HCT116 (cell line): ENCODE measurements around the gene LTBP1. TPM values are rescaled to one million over a fixed set of nuclear protein-coding genes. Genes with fewer than 3 reads are reported as not detected.

Source experiments
- ATAC-seq: fragments of 200-7000 bp; cut with Tn5 transposase; 2 replicates; pipeline ENCODE4 v1.9.1; 2020; ENCODE audit warnings: mild to moderate bottlenecking, moderate library complexity
- BruUV-seq: library from RNA; stranded (reverse); fragments of 400-500 nt; replicated peaks from 2 replicates; lab custom pipeline; 2021; lab: Mats Ljungman, UMichigan
- CTCF ChIA-PET: fragments of 300-600 bp; sonication (Branson Sonifier 250); formaldehyde crosslinking; loops from one replicate; lab custom pipeline; 2021; ENCODE audit warnings: antibody characterized with exemption; lab: Charles Lee
- POLR2A ChIA-PET: fragments of 300-600, 350-600 bp; sonication (Branson Sonifier 250); formaldehyde crosslinking; loops from one replicate; lab custom pipeline; 2021; ENCODE audit warnings: antibody characterized with exemption; lab: Charles Lee
- RAD21 ChIA-PET, 2 experiments: fragments of 300-600 bp; sonication (Branson Sonifier 250); formaldehyde crosslinking; loops; one replicate each; lab custom pipeline; 2023; ENCODE audit warnings: low total read pairs in 2 of 2; ENCODE audit not compliant: uncharacterized antibody in 2 of 2, unreplicated experiment in 2 of 2, low non-redundant PET in 1 of 2; lab: Charles Lee
- DNase-seq: peaks from one replicate; pipeline ENCODE4 v3.0.0-alpha.2; 2010; ENCODE audit warnings: low read depth, low spot score
- H2AFZ ChIP-seq: fragments of 200-600 bp; shearing (Covaris generic), sonication (generic); 2 replicates; pipeline ENCODE4 v1.6.1; 2017; ENCODE audit warnings: low read depth, mixed run types, mixed read lengths, antibody characterized with exemption, low read length; ENCODE audit not compliant: poor library complexity, severe bottlenecking
- H3K27ac ChIP-seq: 2 replicates; pipeline ENCODE4 v1.5.1; 2012; ENCODE audit warnings: low read depth, low read length
- H3K27me3 ChIP-seq: fragments of 200-600 bp; sonication (generic); 2 replicates; pipeline ENCODE4 v1.6.1; 2016; ENCODE audit warnings: mixed run types, low read length, mixed read lengths; ENCODE audit not compliant: insufficient read depth
- H3K36me3 ChIP-seq, 2 experiments: fragments of 200-500 bp in 1 of 2; fragments of 200-600 bp in 1 of 2; sonication (Bioruptor generic) in 1 of 2; sonication (generic) in 1 of 2; 2 replicates each; pipeline versions ENCODE4 v1.5.1 to v1.6.1; 2014 to 2016; ENCODE audit warnings: low read length in 2 of 2, inconsistent platforms in 1 of 2, mixed read lengths in 1 of 2, mixed run types in 1 of 2; ENCODE audit not compliant: insufficient read depth in 2 of 2, control insufficient read depth in 1 of 2
- H3K4me1 ChIP-seq, 2 experiments: fragments of 200-600 bp in 1 of 2; sonication (generic) in 1 of 2; 2 replicates each; pipeline versions ENCODE4 v1.5.1 to v1.6.1; 2012 to 2017; ENCODE audit warnings: low read length in 2 of 2, inconsistent platforms in 1 of 2, mild to moderate bottlenecking in 1 of 2, mixed read lengths in 1 of 2, mixed run types in 1 of 2, moderate library complexity in 1 of 2; ENCODE audit not compliant: insufficient read depth in 2 of 2, control insufficient read depth in 1 of 2
- H3K4me2 ChIP-seq: fragments of 200-600 bp; sonication (generic); 2 replicates; pipeline ENCODE4 v1.6.1; 2017; ENCODE audit warnings: mixed run types, low read length, mixed read lengths
- H3K4me3 ChIP-seq, 2 experiments: fragments of 200-600 bp in 1 of 2; sonication (generic) in 1 of 2; replicated peaks in 1 of 2; 2 replicates each; pipeline ENCODE4 v1.5.1; 2011 to 2016; ENCODE audit warnings: low read length in 2 of 2, control low read depth in 1 of 2, low read depth in 1 of 2, mild to moderate bottlenecking in 1 of 2, mixed read lengths in 1 of 2, mixed run types in 1 of 2
- H3K79me2 ChIP-seq: fragments of 200-600 bp; sonication (generic); 2 replicates; pipeline ENCODE4 v1.6.1; 2017; ENCODE audit warnings: mild to moderate bottlenecking, mixed run types, low read length, moderate library complexity, mixed read lengths; ENCODE audit not compliant: insufficient read depth
- H3K9ac ChIP-seq: fragments of 200-600 bp; sonication (generic); 2 replicates; pipeline ENCODE4 v1.6.1; 2016; ENCODE audit warnings: low read length, mixed read lengths
- H3K9me2 ChIP-seq: fragments of 200-600 bp; sonication (generic), shearing (Covaris generic); 2 replicates; pipeline ENCODE4 v1.6.1; 2017; ENCODE audit warnings: mixed run types, mild to moderate bottlenecking, moderate library complexity; ENCODE audit not compliant: insufficient read depth
- H3K9me3 ChIP-seq, 2 experiments: fragments of 200-500 bp in 1 of 2; fragments of 200-600 bp in 1 of 2; sonication (Bioruptor generic) in 1 of 2; sonication (generic) in 1 of 2; 2 replicates each; pipeline ENCODE4 v1.6.1; 2014 to 2017; ENCODE audit warnings: low read length in 2 of 2, mixed read lengths in 2 of 2, inconsistent platforms in 1 of 2, low read depth in 1 of 2, mild to moderate bottlenecking in 1 of 2, mixed run types in 1 of 2, moderate library complexity in 1 of 2; ENCODE audit not compliant: control insufficient read depth in 1 of 2, insufficient read depth in 1 of 2
- H4K20me1 ChIP-seq: fragments of 200-600 bp; sonication (generic), shearing (Covaris generic); 2 replicates; pipeline ENCODE4 v1.6.1; 2017; ENCODE audit warnings: mixed run types, mild to moderate bottlenecking, moderate library complexity; ENCODE audit not compliant: insufficient read depth
- CBX3 ChIP-seq: IDR thresholded peaks from 2 replicates; pipeline ENCODE4 v1.6.1; 2012; ENCODE audit warnings: low read depth
- EGR1 ChIP-seq: IDR thresholded peaks from 2 replicates; pipeline ENCODE4 v1.6.1; 2012; ENCODE audit warnings: low read depth
- ELF1 ChIP-seq: IDR thresholded peaks from 2 replicates; pipeline ENCODE4 v1.6.1; 2012; ENCODE audit warnings: low read depth, borderline replicate concordance
- EZH2phosphoT487 ChIP-seq: fragments of 200-600 bp; IDR thresholded peaks from 2 replicates; pipeline ENCODE4 v1.6.1; 2018; ENCODE audit warnings: antibody characterized with exemption, borderline replicate concordance
- JUND ChIP-seq: IDR thresholded peaks from 2 replicates; pipeline ENCODE4 v1.6.1; 2012
- POLR2AphosphoS5 ChIP-seq: IDR thresholded peaks from 2 replicates; pipeline ENCODE4 v1.6.1; 2011; ENCODE audit warnings: mild to moderate bottlenecking, low read depth, low read length, moderate library complexity
- RAD21 ChIP-seq: IDR thresholded peaks from 2 replicates; pipeline ENCODE4 v1.6.1; 2012; ENCODE audit warnings: low read depth, mild to moderate bottlenecking
- SIN3A ChIP-seq: IDR thresholded peaks from 2 replicates; pipeline ENCODE4 v1.6.1; 2012; ENCODE audit warnings: low read depth
- SP1 ChIP-seq: IDR thresholded peaks from 2 replicates; pipeline ENCODE4 v1.6.1; 2012; ENCODE audit warnings: low read depth
- TCF7L2 ChIP-seq: IDR thresholded peaks from 2 replicates; pipeline ENCODE4 v1.7.0; 2011; ENCODE audit warnings: borderline replicate concordance, inconsistent platforms; ENCODE audit not compliant: insufficient read depth, insufficient read length; ENCODE audit errors: extremely low read depth
- YY1 ChIP-seq: IDR thresholded peaks from 2 replicates; pipeline ENCODE4 v1.6.1; 2011; ENCODE audit warnings: low read length, low read depth, moderate library complexity, mild to moderate bottlenecking; ENCODE audit not compliant: insufficient replicate concordance; ENCODE audit errors: extremely low read depth
- ZFX ChIP-seq: fragments of 450-650 bp; IDR thresholded peaks from 2 replicates; pipeline ENCODE4 v1.6.1; 2017
- intact Hi-C: fragments of 100-400 bp; cut with micrococcal nuclease; formaldehyde crosslinking; loops from 2 replicates; pipeline ENCODE4 v1.10.0; 2022
- total RNA-seq: library from RNA; stranded (reverse); gene quantifications from one replicate; pipeline ENCODE4 v1.2.1, GENCODE V29; 2021; ENCODE audit not compliant: unreplicated experiment
- TF ChIP-seq, protein P1 (sequence below): IDR thresholded peaks from 2 replicates; pipeline ENCODE4 v1.6.1; 2012
- TF ChIP-seq, protein P2 (sequence below): IDR thresholded peaks from 2 replicates; pipeline ENCODE4 v1.6.1; 2012; ENCODE audit warnings: low read depth
- TF ChIP-seq, protein P3 (sequence below): IDR thresholded peaks from 2 replicates; pipeline ENCODE4 v1.6.1; 2012
- TF ChIP-seq, protein P4 (sequence below): IDR thresholded peaks from 2 replicates; pipeline ENCODE4 v1.6.1; 2011; ENCODE audit warnings: mild to moderate bottlenecking, low read length, moderate library complexity; ENCODE audit not compliant: insufficient replicate concordance; ENCODE audit errors: extremely low read depth

The LTBP1 gene
- total RNA-seq, 1 experiment from 2014 or later = 5.1 TPM

DNA sequence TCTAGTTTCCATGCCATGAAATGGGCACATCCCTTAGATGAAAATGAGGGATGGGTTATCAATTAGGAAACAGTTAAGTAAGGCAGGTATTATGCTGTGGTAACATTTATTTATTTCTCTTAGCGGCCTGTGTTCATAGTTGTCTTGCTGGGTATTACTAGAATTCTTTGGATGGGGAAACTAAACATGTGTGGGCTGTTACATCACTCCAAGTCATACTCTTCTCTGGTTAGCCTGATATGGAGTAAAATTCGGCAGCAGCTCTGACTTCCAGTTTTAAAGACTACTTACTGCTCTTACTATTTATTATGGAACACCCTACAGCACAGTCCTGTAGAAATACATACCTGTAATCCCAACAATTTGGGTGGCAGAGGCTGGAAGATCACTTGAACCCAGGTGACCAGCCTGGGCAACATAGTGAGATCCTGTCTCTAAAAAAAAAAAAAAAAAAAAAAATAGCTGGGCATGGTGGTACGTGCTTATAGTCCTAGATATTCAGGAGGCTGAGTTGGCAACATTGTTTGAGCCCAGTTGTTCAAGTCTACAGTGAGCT, 496.6 kb downstream of the LTBP1 start (continued):
- TF ChIP-seq, protein P1, sequence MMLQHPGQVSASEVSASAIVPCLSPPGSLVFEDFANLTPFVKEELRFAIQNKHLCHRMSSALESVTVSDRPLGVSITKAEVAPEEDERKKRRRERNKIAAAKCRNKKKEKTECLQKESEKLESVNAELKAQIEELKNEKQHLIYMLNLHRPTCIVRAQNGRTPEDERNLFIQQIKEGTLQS = no peak
- TF ChIP-seq, protein P2, sequence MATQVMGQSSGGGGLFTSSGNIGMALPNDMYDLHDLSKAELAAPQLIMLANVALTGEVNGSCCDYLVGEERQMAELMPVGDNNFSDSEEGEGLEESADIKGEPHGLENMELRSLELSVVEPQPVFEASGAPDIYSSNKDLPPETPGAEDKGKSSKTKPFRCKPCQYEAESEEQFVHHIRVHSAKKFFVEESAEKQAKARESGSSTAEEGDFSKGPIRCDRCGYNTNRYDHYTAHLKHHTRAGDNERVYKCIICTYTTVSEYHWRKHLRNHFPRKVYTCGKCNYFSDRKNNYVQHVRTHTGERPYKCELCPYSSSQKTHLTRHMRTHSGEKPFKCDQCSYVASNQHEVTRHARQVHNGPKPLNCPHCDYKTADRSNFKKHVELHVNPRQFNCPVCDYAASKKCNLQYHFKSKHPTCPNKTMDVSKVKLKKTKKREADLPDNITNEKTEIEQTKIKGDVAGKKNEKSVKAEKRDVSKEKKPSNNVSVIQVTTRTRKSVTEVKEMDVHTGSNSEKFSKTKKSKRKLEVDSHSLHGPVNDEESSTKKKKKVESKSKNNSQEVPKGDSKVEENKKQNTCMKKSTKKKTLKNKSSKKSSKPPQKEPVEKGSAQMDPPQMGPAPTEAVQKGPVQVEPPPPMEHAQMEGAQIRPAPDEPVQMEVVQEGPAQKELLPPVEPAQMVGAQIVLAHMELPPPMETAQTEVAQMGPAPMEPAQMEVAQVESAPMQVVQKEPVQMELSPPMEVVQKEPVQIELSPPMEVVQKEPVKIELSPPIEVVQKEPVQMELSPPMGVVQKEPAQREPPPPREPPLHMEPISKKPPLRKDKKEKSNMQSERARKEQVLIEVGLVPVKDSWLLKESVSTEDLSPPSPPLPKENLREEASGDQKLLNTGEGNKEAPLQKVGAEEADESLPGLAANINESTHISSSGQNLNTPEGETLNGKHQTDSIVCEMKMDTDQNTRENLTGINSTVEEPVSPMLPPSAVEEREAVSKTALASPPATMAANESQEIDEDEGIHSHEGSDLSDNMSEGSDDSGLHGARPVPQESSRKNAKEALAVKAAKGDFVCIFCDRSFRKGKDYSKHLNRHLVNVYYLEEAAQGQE = no peak
- no peak for TF ChIP-seq ZFX

DNA sequence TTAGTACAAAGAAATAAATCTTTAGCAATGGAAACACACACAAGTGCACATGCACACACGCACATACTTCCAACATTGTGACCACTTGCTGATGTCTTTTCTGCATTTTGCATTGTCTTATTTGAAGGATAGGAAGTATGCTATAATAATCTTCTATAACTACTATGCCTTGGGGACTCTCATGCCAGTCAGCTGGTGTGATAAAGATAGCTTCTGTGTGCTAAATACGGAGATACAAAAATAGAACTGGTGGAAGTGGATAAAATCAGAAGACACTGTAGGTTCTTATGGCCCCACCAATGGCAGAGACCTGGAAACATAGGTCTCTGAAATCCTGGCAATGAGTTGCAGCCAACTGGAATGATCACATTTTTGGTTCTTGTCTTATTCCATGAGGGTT, 498.2 kb downstream of the LTBP1 start:
- no peak for DNase-seq
- Histone ChIP-seq H3K27ac (no peak overlapping the region), H3K4me2 (no peak overlapping the region), H3K4me3 (no peak overlapping the region), H3K9me3 (no peaks in the 10 kb centered on the region), H3K9me2 (no peaks in the 10 kb centered on the region), H3K4me1 (no peaks in the 10 kb centered on the region), H2AFZ (no peak overlapping the region), H4K20me1 (no peaks in the 10 kb centered on the region), H3K27me3 (no peaks in the 10 kb centered on the region), H3K9ac (no peak overlapping the region), H3K79me2 (no peaks in the 10 kb centered on the region), H3K36me3 (no peaks in the 10 kb centered on the region)
- ChIA-PET RAD21 (interaction anchor here in 1 of 2 experiments (0.6 kb wide), 1 partner anchor 411 kb away, joined by 3 read pairs; no protein-coding TSS in a partner anchor), CTCF (no interaction called here), POLR2A (no interaction called here)
- BruUV-seq = no TSS peak
- intact Hi-C loops = loop anchor here (5.0 kb wide), 1 partner anchor 408 kb away; no protein-coding TSS in a partner anchor
- no peak for ATAC-seq
- TF ChIP-seq, protein P3, sequence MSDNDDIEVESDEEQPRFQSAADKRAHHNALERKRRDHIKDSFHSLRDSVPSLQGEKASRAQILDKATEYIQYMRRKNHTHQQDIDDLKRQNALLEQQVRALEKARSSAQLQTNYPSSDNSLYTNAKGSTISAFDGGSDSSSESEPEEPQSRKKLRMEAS = no peak
- no peak for TF ChIP-seq EGR1
- TF ChIP-seq, protein P4, sequence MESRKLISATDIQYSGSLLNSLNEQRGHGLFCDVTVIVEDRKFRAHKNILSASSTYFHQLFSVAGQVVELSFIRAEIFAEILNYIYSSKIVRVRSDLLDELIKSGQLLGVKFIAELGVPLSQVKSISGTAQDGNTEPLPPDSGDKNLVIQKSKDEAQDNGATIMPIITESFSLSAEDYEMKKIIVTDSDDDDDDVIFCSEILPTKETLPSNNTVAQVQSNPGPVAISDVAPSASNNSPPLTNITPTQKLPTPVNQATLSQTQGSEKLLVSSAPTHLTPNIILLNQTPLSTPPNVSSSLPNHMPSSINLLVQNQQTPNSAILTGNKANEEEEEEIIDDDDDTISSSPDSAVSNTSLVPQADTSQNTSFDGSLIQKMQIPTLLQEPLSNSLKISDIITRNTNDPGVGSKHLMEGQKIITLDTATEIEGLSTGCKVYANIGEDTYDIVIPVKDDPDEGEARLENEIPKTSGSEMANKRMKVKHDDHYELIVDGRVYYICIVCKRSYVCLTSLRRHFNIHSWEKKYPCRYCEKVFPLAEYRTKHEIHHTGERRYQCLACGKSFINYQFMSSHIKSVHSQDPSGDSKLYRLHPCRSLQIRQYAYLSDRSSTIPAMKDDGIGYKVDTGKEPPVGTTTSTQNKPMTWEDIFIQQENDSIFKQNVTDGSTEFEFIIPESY = no peak
- TF ChIP-seq RAD21 = no peak
- TF ChIP-seq YY1 = no peak
- no peak for TF ChIP-seq SP1
- TF ChIP-seq EZH2phosphoT487 = no peak
- TF ChIP-seq, protein P1 = no peak
- no peak for TF ChIP-seq TCF7L2
- no peak for TF ChIP-seq POLR2AphosphoS5
- TF ChIP-seq SIN3A = no peak
- no peak for TF ChIP-seq CBX3
- no peak for TF ChIP-seq ELF1
- TF ChIP-seq JUND = no peak
